Right forelimb (tissue), 1 donor: Measurements from ENCODE around the gene FCHSD1.

ENCODE experiments used
- DNase-seq: peaks from one replicate; pipeline ENCODE4 v3.0.0-alpha.2; 2018

FCHSD1 gene

DNA sequence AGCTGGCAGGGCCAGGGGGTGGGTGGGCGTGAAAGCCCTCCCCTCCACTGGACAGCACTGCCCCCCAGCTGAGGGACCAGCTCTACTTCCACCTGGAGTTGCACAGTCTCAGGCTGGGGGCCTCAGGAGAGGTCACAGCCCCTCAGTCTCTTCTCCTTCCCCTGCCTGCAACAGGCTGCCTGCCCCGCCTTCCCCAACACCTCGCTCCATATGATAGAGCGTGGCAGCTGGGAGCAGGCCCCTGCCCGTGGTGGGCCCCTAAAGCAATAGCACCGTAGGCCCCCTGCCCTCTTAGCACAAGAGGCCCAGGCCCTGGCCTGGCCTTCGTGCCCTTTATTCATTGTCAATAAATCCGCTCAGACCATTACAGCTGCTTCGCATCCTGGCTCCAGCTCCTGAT lies 10.5 kb downstream of the FCHSD1 start:
- DNase-seq: no peak

GRCh38 chr5:141640051-141640415 lies 11.2 kb downstream of the FCHSD1 start:
- no peak for DNase-seq

DNA sequence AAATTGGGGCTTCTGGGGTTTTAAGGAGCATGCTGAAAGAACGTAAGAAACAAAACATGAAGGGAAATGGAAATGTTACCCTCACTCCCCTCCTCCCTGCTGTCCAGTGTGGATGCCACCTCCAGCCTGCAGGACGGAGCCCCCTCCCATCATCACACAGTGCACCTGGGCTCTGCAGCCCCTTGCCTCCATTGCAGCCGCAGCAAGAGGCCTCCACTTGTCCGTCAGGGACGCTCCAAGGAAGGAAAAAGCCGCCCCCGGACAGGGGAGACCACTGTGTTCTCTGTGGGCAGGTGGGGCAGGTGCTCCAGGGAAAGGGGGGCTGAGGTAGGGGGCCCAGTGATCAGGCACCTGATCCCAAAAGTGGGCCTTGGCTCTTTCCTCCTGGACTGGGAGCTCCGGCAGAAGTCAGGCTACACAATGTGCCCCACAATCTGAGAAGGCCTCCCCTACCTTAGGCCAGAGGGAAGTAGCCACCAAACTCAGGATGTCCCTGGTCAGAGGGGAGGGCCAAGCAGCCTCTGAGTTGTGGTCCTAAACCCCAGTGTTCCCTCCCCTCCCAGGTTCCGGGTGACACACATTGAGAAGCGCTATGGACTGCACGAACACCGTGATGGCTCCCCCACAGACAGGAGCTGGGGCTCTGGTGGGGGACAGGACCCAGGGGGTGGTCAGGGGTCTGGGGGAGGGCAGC lies 11.7 kb downstream of the FCHSD1 start:
- DNase-seq: no peak

DNA sequence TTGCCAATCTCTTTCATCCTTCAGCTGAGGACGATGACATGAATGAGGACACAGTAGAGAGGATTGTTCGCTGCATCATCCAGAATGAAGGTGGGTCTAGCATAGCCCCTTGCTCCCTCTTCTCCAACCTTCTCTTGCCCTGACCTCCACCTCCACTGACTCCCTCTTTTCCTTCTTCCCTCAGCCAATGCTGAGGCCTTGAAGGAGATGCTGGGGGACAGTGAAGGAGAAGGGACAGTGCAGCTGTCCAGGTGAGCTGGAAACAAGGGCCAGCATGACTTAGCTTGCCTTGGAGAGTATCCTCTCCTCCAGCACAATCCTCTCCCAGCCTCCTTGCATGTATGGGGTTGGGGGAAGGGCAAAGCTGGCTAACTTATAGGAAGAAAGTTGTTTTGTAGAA lies 12.4 kb downstream of the FCHSD1 start:
- DNase-seq: no peak

DNA sequence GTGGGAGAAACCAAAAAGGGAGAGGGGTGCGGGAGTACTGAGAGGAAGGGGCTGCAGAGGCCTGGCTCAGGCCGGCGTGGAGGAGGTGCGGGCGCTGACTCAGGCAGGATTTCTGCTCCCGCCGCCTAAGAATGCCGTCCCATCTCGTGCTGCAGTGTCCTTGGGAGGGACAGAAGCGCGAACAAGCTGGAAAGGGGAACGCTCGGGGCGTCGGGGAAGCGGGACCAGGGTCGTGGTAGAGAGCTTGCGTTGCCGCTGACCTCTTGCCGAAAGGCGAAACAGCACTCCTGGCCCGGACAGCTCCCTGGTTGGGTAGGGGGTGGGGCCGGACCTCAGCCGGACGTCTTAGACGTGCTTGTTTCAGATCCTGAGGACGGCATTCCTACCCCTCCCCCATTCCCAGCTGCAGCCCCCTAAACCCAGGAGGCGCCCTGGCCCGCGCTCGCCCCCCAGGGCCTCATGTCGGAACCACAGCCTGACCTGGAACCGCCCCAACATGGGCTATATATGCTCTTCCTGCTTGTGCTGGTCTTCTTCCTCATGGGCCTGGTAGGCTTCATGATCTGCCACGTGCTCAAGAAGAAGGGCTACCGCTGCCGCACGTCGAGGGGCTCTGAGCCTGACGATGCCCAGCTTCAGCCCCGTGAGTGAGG lies 13.3 kb downstream of the FCHSD1 start:
- peak; percentile 72 for DNase-seq

- no peak for DNase-seq
Observed at GRCh38 chr5:141637123-141637766, 14.0 kb downstream of the FCHSD1 start.

- DNase-seq: peak; percentile 95
Observed at GRCh38 chr5:141636413-141637122, 14.7 kb downstream of the FCHSD1 start, which contains the start of the genes HDAC3 and RELL2. TSS of gene HDAC3 (minus strand) at chr5:141636849. CDS start at chr5:141636790, 59 bp downstream. TSS of gene RELL2 (plus strand) at chr5:141636997. CDS start at chr5:141638226, 1,229 bp downstream.

- no peak for DNase-seq
Observed at GRCh38 chr5:141636106-141636412, 15.2 kb downstream of the FCHSD1 start.

DNA sequence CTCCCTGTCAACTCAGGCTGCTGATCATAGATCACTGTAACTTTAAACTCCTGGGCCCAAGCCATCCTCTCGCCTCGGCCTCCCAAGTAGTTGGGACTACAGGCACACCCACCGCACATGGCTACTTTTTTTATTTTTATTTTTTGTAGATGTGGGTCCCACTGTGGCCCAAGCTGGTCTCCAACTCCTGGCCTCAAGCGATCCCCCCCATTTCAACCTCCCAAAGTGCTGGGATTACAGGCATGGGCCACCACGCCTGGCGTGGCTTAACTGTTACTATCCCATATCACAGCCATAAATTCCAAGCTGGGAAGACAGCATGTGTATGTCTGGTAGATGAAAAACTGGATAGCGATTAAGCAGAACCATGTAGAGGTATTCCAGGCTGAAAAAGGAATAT lies 15.6 kb downstream of the FCHSD1 start:
- DNase-seq: no peak

GRCh38 chr5:141634720-141635119 lies 16.5 kb downstream of the FCHSD1 start:
- no peak for DNase-seq

- DNase-seq: no peak
Observed at GRCh38 chr5:141633871-141634561, 17.2 kb downstream of the FCHSD1 start.

- no peak for DNase-seq
Observed at GRCh38 chr5:141632650-141633049, 18.6 kb downstream of the FCHSD1 start.

DNA sequence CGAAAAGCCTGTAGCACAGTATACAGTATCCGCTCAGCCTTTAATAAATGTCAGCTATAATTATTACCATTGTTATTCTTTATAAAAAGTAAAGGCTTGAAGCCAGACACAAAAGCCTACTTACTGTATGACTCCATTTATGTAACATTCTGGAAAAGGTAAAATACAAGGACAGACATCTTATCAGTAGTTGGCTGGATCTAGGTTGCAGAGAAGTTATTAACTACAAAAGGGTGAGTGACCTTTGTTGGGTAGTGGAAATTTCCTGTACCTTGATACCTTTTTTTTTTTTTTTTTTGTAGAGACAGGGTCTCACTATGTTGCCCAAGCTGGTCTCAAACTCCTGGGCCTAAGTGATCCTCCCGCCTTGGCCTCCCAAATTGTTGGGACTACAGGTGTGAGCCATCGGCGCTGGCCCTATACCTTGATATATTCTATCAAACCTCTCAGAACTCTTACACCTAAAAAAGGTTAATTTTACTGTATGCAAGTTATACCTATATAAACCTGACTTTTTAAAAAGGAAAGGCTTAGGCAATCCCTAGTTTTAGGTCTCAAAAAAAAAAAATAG lies 20.6 kb downstream of the FCHSD1 start:
- no peak for DNase-seq

GRCh38 chr5:141628175-141628788 lies 22.9 kb downstream of the FCHSD1 start:
- no peak for DNase-seq

- DNase-seq: no peak
Observed at GRCh38 chr5:141623611-141624010, 27.6 kb downstream of the FCHSD1 start.

DNA sequence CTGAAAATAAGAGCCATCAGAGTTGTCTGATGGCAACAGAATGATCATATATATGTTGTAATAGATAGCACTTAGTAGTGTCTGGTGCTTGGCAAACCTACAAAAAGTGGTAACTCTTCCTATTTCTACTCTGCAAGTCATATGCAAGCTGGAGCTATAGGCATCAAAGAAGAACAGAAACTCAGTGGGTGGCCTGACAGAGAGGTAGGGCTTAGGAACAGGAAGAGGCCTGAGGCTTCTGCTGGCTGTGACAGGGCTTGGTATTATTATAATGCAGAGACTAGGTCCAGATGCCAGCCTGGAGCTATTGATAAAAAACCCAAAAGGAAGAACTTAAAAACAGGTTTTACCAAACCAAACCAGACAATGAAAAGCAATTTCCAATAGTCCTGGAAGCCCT lies 28.0 kb downstream of the FCHSD1 start:
- DNase-seq: no peak

DNA sequence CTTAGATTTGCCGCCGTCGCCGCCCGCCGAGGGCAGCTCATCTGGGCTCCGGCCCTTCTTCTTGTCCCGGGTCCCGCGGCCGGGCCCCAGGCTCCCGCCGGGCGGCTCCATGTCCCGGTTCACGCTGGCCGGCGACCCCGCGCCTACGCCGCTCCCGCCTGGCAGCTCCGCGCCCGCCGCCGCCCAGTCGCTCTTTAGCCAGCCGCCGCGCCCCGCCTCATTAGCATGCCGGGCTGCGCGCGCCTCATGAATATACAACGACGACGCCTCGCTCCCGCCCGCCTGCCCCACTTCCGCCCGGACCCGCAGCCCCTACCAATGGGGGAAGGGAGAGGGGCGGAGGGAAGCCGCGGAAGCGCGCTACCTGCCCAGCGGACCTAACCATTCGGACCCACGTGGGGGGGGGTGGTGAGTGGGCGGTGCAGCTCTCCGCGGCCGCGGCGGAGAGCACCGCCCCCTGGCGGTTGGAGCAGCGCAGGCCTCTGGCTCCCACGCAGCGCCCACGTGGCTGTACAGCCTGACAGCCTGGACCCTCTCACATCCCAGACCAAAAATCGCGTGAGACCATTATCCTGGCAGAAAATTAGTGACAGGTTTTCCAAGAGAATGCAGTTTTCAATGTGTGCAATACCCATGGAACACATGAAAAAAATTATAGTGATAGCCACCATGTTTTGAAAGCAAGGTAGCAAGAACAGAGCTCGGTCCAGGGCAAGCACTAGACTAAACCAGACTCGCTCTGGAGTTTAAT lies 32.2 kb downstream of the FCHSD1 start, which contains the start of gene DIAPH1:
Gene DIAPH1 (minus strand): TSS at position 197 of the 751 bp plus-strand sequence. CDS start 86 bp downstream, at position 111.
- peak; percentile 97 for DNase-seq

DNA sequence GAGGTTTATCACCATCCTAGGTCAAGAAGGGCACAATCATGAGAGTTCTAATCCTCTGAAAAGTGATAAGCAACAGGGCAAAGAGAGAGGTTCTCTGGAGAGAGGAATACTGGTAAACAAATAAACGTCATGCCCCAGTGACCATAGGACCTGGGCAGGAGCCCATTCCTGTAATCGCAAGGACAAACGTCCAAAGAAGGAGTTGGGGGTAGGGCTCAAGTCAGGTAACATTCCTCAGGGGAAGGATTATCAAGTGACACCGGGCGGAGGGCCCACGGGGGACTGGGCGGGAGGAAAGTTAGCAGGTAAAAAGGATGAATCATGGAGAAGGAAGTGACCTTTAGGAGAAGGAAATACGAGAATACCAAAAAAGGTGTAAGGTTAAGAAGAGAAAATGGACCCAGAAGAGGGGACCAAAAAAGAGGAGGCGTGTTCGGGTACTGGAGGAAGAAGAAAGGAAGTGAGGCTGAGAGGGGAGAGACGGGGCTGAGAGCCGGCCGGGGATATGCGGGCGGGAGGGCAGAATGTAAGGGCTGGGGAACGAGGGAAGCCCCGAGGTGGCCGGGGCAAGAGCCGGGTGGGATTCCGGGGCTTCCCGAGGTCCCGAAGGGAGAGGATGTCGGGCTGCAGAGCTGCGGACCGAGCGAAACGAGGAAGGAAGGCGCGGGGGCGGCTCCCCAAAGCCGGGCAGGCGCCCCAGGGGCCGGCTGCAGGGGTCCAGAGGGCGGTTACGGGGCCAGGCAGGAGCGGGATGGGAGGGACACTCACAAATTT lies 33.0 kb downstream of the FCHSD1 start:
- DNase-seq: no peak

DNA sequence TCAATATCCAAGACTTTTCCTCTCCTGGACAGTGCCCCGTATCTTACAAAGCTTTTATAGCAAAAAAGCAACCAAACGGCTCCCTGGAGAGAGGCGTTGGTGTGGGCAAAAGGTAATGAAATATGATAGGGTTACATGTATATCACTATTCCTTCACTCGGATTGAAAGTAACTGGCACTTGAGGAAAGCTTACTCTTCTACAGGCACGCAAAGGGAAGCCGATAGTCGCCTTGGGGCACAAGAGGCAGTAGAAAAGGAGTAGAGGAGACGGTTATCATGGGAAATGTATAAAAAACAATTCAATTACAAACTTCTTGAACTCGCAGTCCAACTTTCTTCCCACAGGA lies 33.6 kb downstream of the FCHSD1 start:
- DNase-seq: no peak

DNA sequence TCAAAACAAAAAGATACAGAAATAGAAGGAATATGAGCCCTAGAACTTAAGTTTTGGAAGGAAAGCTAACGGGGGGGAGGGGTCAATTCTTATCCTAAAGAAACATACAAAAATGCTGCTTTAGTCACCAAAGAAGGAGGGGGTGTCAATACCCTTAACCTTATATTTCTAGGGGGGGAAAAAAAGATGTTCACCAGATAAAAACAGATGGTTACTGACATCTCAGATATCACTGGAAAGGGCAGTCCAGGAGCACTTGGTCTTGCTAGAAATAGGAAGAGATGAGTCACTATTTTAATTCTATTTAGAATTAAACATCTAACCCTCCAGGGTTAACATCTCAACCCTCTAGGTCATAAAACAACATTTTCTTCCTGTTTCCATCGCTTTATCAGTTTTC lies 34.1 kb downstream of the FCHSD1 start:
- DNase-seq: no peak
